ENCODE results near the gene ZNF688. TPM values are rescaled to one million over a fixed set of nuclear protein-coding genes. Genes with fewer than 3 reads are reported as not detected.

ZNF688 gene
- total and polyA plus RNA-seq, 5 donors from 2014 or later = 12.1 to 59.1 (median 50.0) TPM

DNA sequence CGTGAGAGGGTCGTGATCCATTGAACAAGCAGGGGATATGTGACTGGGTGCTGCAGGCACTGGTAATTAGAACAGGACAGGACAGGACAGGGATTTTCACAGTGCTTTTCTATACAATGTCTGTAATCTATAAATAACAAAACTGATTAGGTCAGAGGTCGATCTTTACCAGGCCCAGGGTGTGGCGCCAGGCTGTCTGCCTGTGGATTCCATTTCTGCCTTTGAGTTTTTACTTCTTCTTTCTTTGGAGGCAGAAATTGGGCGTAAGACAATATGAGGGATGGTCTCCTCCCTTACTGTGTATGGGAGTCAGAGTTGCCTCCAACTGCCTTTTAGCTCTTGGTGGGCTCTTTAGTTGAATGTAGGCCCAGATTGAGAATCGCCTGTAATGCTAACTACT lies 11.8 kb downstream of the ZNF688 start:
- H3K27ac Mint-ChIP-seq = peak overlapping the region in 2 of 3 donors; percentile 81 to 93
- no peak overlapping the region for H3K27ac ChIP-seq (ENCODE audit: insufficient read depth, low read length, poor library complexity, severe bottlenecking)
- peaks cover 34% of the 10 kb centered on the region for H3K4me1 ChIP-seq (ENCODE audit: control insufficient read depth, insufficient read depth, low read length, poor library complexity, severe bottlenecking)
- peaks cover 4 to 38% (median 9%) of the 10 kb centered on the region in 4 donors for H3K4me1 Mint-ChIP-seq
- no peak overlapping the region for H3K4me3 ChIP-seq (ENCODE audit: low read depth, low read length)
- peaks cover 11% of the 10 kb centered on the region for H3K36me3 ChIP-seq (ENCODE audit: control insufficient read depth, insufficient read depth, low read length)
- DNase-seq (no peak), ATAC-seq (ENCODE audit: low read depth in 2 of 2) (no peak)
- H3K4me3 Mint-ChIP-seq = peak overlapping the region; percentile 43 to 93 (median 85)
- no peaks in the 10 kb centered on the region for H3K27me3 Mint-ChIP-seq
- H3K9me3 ChIP-seq (ENCODE audit: control insufficient read depth in 2 of 2, low read length in 2 of 2) = no peaks in the 10 kb centered on the region
- no peaks in the 10 kb centered on the region for H3K9me3 Mint-ChIP-seq
- no peaks in the 10 kb centered on the region for H3K27me3 ChIP-seq (ENCODE audit: control insufficient read depth, insufficient read depth, low read length)
- peaks cover 5% of the 10 kb centered on the region for H3K36me3 Mint-ChIP-seq

DNA sequence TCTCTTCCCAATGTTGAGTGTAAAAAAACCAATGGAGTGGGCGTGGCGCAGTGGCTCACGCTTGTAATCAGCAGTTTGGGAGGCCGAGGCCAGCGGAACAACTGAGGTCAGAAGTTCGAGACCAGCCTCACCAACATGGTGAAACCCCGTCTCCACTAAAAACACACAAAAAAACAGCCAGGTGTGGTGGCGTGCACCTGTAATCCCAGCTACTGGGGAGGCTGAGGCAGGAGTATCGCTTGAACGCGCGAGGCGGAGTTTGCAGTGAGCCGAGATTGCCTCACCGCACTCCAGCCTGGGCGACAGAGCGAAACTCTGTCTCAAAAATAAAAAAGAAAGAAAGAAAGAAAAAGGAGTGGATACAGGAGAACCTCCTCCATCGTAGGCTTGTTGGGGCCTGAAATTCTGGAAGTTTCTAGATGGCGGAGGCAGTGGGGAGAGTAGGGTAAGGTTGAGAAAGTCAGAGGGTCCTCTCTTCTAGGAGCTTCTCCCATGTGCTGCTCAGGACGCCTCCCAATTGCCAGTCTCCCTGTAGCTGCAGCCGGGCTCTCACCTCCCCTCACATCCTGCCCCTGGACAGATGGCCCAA lies 12.6 kb downstream of the ZNF688 start:
- Mint-ChIP-seq H3K4me3 (peak overlapping the region; percentile 83 to 93 (median 89)), H3K27ac (peak overlapping the region; percentile 74 to 93 (median 84)), H3K9me3 (no peaks in the 10 kb centered on the region), H3K36me3 (peaks cover 11% of the 10 kb centered on the region), H3K27me3 (no peaks in the 10 kb centered on the region), H3K4me1 (peaks cover 6 to 45% (median 15%) of the 10 kb centered on the region in 4 donors)
- H3K27ac ChIP-seq (ENCODE audit: insufficient read depth, low read length, poor library complexity, severe bottlenecking) = peak overlapping the region; percentile 95
- peaks cover 38% of the 10 kb centered on the region for H3K4me1 ChIP-seq (ENCODE audit: control insufficient read depth, insufficient read depth, low read length, poor library complexity, severe bottlenecking)
- H3K4me3 ChIP-seq (ENCODE audit: low read depth, low read length) = peak overlapping the region; percentile 72
- DNase-seq (no peak), ATAC-seq (ENCODE audit: low read depth in 2 of 2) (no peak)
- no peaks in the 10 kb centered on the region for H3K27me3 ChIP-seq (ENCODE audit: control insufficient read depth, insufficient read depth, low read length)
- H3K9me3 ChIP-seq (ENCODE audit: control insufficient read depth in 2 of 2, low read length in 2 of 2) = no peaks in the 10 kb centered on the region
- H3K36me3 ChIP-seq (ENCODE audit: control insufficient read depth, insufficient read depth, low read length) = peaks cover 11% of the 10 kb centered on the region

DNA sequence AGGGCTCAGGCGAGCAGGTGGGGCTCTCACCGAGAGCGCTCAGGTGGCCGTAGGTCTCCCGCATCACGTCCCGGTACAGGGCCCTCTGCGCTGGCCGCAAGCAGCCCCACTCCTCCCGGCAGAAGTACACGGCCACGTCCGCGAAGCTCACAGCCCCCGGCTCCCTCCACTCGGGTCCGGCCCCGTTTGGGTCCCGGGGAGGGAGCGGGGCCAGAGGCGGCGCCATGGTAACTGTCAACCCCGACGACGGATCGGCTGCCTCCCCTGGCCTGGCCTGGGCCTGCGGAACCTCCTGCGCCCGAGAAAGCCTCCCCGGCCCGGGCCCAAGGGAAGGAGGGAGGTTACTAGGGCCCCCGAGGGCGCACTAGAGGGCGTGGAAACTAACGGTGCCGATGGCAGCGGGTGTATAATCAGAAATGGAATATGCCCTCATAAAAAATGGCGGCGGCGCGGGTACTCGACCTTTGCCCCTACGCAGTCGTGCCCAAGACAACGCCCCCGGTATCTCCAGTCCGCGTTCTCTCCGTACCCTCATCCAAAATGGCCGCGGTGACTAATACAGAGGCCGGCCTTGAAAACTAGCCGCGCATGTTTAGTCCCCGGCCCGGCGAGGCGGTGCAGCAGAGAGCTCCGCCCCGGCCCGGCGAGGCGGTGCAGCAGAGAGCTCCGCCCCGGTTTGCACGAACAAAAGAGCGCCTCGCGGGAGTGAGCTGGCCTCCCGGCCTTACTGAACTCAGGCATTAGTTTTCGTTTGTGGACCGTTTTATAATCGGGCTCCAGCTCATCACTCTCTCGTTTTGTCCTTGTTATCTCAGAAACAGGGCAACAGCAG lies 13.3 kb downstream of the ZNF688 start, which contains the start of gene ZNF764:
Gene ZNF764 (minus strand): TSS at position 418 of the 832 bp plus-strand sequence. CDS start 192 bp downstream, at position 226.
- DNase-seq = peak; percentile 95 to 99 (median 95)
- Mint-ChIP-seq H3K27me3 (no peaks in the 10 kb centered on the region), H3K4me1 (peaks cover 6 to 52% (median 22%) of the 10 kb centered on the region in 4 donors), H3K27ac (peak within 1 kb of the TSS; percentile 93 to 95 (median 95)), H3K4me3 (peak within 1 kb of the TSS; percentile 83 to 93 (median 89)), H3K9me3 (no peaks in the 10 kb centered on the region), H3K36me3 (peaks cover 16% of the 10 kb centered on the region)
- Histone ChIP-seq H3K27ac (ENCODE audit: insufficient read depth, low read length, poor library complexity, severe bottlenecking) (peak within 1 kb of the TSS; percentile 95), H3K36me3 (ENCODE audit: control insufficient read depth, insufficient read depth, low read length) (peaks cover 17% of the 10 kb centered on the region), H3K4me3 (ENCODE audit: low read depth, low read length) (peak within 1 kb of the TSS; percentile 72), H3K4me1 (ENCODE audit: control insufficient read depth, insufficient read depth, low read length, poor library complexity, severe bottlenecking) (peaks cover 46% of the 10 kb centered on the region), H3K9me3 (ENCODE audit: control insufficient read depth in 2 of 2, low read length in 2 of 2) (no peaks in the 10 kb centered on the region), H3K27me3 (ENCODE audit: control insufficient read depth, insufficient read depth, low read length) (no peaks in the 10 kb centered on the region)
- peak; percentile 93 to 95 for ATAC-seq (ENCODE audit: low read depth in 2 of 2)

DNA sequence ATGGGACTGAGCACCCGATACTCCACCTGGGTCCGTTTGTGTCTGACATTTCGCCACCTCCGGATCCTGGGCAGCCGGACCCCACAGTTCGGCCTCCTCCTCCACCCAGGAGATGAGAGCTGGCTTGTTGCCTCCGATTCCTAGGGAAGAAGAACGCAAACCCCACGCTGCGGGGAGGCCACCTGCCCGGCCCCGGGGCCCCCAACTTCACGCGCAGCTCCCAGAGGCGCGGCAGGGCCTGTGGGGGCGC lies 13.9 kb downstream of the ZNF688 start:
- Histone ChIP-seq H3K4me3 (ENCODE audit: low read depth, low read length) (peak overlapping the region; percentile 70), H3K9me3 (ENCODE audit: control insufficient read depth in 2 of 2, low read length in 2 of 2) (no peaks in the 10 kb centered on the region), H3K4me1 (ENCODE audit: control insufficient read depth, insufficient read depth, low read length, poor library complexity, severe bottlenecking) (peaks cover 51% of the 10 kb centered on the region), H3K27me3 (ENCODE audit: control insufficient read depth, insufficient read depth, low read length) (no peaks in the 10 kb centered on the region), H3K36me3 (ENCODE audit: control insufficient read depth, insufficient read depth, low read length) (peaks cover 18% of the 10 kb centered on the region), H3K27ac (ENCODE audit: insufficient read depth, low read length, poor library complexity, severe bottlenecking) (peak overlapping the region; percentile 95)
- H3K27ac Mint-ChIP-seq = peak overlapping the region; percentile 93 to 95 (median 95)
- no peak for DNase-seq
- no peaks in the 10 kb centered on the region for H3K27me3 Mint-ChIP-seq
- H3K4me3 Mint-ChIP-seq = peak overlapping the region; percentile 83 to 93 (median 89)
- H3K36me3 Mint-ChIP-seq = peaks cover 16% of the 10 kb centered on the region
- no peak for ATAC-seq (ENCODE audit: low read depth in 2 of 2)
- no peaks in the 10 kb centered on the region for H3K9me3 Mint-ChIP-seq
- peaks cover 6 to 58% (median 25%) of the 10 kb centered on the region in 4 donors for H3K4me1 Mint-ChIP-seq

DNA sequence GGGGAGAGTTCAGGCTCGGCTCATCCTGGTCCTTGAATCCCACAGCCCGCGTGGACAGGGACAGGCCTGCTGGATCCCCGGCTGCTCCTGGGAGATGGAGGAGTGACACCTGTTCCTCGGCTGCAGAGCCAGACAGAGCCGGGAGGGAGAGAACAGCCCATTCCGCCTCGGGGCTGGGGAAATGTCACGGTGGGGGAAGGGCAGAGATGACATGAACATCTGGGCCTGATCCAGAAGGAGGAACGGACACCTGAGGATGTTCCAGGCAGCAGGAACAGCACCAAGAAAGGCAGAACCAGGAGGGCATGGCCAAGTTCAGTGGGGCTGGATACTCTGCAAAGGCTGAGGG lies 15.4 kb downstream of the ZNF688 start:
- Histone ChIP-seq H3K36me3 (ENCODE audit: control insufficient read depth, insufficient read depth, low read length) (peaks cover 18% of the 10 kb centered on the region), H3K4me3 (ENCODE audit: low read depth, low read length) (no peak overlapping the region), H3K4me1 (ENCODE audit: control insufficient read depth, insufficient read depth, low read length, poor library complexity, severe bottlenecking) (peaks cover 60% of the 10 kb centered on the region), H3K9me3 (ENCODE audit: control insufficient read depth in 2 of 2, low read length in 2 of 2) (no peaks in the 10 kb centered on the region), H3K27ac (ENCODE audit: insufficient read depth, low read length, poor library complexity, severe bottlenecking) (no peak overlapping the region), H3K27me3 (ENCODE audit: control insufficient read depth, insufficient read depth, low read length) (no peaks in the 10 kb centered on the region)
- ATAC-seq (ENCODE audit: low read depth in 2 of 2) = no peak
- Mint-ChIP-seq H3K36me3 (peaks cover 16% of the 10 kb centered on the region), H3K27ac (peak overlapping the region; percentile 26 to 92 (median 83)), H3K27me3 (no peaks in the 10 kb centered on the region), H3K9me3 (no peaks in the 10 kb centered on the region), H3K4me1 (peaks cover 10 to 67% (median 32%) of the 10 kb centered on the region in 4 donors), H3K4me3 (peak overlapping the region; percentile 46 to 93 (median 90))
- no peak for DNase-seq

DNA sequence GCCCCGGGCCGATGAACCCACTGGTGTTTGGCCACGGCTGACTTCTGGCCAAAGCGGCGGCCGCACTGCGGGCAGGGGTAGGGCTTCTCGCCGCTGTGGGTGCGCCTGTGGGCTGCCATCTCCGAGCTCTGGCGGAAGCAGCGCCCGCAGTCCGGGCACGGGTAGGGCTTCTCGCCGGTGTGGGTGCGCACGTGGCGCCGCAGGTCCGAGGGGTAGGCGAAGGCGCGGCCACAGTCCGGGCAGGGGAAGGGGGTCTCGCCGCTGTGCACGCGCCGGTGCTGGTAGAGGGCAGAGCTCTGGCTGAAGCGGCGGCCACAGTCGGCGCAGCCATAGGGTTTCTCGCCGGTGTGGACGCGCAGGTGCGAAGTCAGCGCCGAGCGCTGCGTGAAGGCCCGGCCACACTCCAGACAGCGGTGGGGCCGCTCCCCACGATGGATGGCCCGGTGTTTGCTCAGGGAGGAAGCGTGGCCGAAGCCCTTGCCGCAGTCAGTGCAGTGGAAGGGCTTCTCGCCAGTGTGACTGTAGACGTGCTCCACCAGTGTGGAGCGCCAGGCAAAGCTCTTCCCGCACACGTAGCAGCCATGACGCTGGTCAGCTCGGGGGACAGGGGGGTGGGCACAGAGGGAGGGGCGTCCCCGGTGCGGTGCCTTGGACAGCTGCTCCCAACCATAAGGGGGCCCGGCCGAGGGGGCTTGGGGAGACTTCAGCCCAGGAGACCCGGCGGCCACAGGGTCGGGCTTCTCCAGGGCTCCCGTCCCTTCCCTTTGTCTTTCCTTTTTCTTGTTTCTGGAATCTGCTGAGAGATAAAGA lies 16.0 kb downstream of the ZNF688 start:
- Mint-ChIP-seq H3K27ac (peak overlapping the region; percentile 26 to 92 (median 83)), H3K4me1 (peaks cover 6 to 66% (median 33%) of the 10 kb centered on the region in 4 donors), H3K27me3 (no peaks in the 10 kb centered on the region), H3K9me3 (no peaks in the 10 kb centered on the region), H3K4me3 (peak overlapping the region; percentile 24 to 93 (median 90)), H3K36me3 (peaks cover 16% of the 10 kb centered on the region)
- Histone ChIP-seq H3K4me3 (ENCODE audit: low read depth, low read length) (no peak overlapping the region), H3K9me3 (ENCODE audit: control insufficient read depth in 2 of 2, low read length in 2 of 2) (no peaks in the 10 kb centered on the region), H3K27me3 (ENCODE audit: control insufficient read depth, insufficient read depth, low read length) (no peaks in the 10 kb centered on the region), H3K4me1 (ENCODE audit: control insufficient read depth, insufficient read depth, low read length, poor library complexity, severe bottlenecking) (peaks cover 59% of the 10 kb centered on the region), H3K27ac (ENCODE audit: insufficient read depth, low read length, poor library complexity, severe bottlenecking) (no peak overlapping the region), H3K36me3 (ENCODE audit: control insufficient read depth, insufficient read depth, low read length) (peaks cover 18% of the 10 kb centered on the region)
- ATAC-seq (ENCODE audit: low read depth in 2 of 2) (no peak), DNase-seq (no peak)

DNA sequence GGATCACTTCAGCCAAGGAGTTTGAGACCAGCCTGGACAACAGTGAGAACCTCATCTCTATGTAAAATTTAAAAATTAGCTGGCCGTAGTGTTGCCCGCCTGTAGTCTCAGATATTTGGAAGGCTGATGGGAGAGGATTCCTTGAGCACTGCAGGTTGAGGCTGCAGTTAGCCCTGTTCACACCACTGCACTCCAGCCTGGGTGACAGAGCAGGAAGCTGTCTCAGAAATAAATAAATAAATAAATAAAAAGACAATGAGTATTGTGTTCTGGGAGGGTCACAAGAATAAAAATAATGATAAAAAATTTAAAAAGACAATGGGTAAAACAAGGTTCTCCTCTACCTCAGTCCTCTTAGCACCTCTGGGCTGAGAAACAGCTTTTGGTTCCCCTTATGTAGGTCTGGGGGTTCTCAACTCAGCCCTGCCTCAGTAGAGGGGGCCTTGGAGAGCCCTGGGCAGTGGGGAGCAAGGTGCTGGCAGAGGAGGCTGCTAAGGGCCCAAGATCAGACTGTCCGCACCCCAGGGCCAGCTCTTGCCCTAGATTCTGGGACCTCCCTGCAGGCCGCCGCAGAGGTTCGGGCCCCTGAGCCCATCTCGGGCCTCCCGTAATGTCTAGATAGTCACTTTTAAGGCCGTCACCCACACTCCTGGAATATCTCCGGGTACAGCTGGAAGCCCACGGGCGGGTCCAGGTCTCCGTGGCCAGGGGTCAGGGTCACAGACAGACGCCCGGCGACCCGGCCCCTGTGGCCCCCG lies 16.8 kb downstream of the ZNF688 start:
- Mint-ChIP-seq H3K27me3 (no peaks in the 10 kb centered on the region), H3K36me3 (peaks cover 16% of the 10 kb centered on the region), H3K9me3 (no peaks in the 10 kb centered on the region), H3K27ac (no peak overlapping the region), H3K4me1 (peaks cover 6 to 66% (median 33%) of the 10 kb centered on the region in 4 donors), H3K4me3 (peak overlapping the region in 2 of 4 donors; percentile 38 to 95)
- ATAC-seq (ENCODE audit: low read depth in 2 of 2) (no peak), DNase-seq (no peak)
- H3K36me3 ChIP-seq (ENCODE audit: control insufficient read depth, insufficient read depth, low read length) = peaks cover 18% of the 10 kb centered on the region
- H3K4me1 ChIP-seq (ENCODE audit: control insufficient read depth, insufficient read depth, low read length, poor library complexity, severe bottlenecking) = peaks cover 59% of the 10 kb centered on the region
- H3K4me3 ChIP-seq (ENCODE audit: low read depth, low read length) = no peak overlapping the region
- H3K27me3 ChIP-seq (ENCODE audit: control insufficient read depth, insufficient read depth, low read length) = no peaks in the 10 kb centered on the region
- H3K9me3 ChIP-seq (ENCODE audit: control insufficient read depth in 2 of 2, low read length in 2 of 2) = no peaks in the 10 kb centered on the region
- no peak overlapping the region for H3K27ac ChIP-seq (ENCODE audit: insufficient read depth, low read length, poor library complexity, severe bottlenecking)
